IMR-90 (cell line): ENCODE data around the gene COX8A. TPM values are rescaled to one million over a fixed set of nuclear protein-coding genes. Genes with fewer than 3 reads are reported as not detected.

ENCODE experiments used
- ATAC-seq: fragments of 200-7000 bp; cut with Tn5 transposase; 2 replicates; pipeline ENCODE4 v1.9.1; 2020; ENCODE audit warnings: low read depth, mild to moderate bottlenecking, moderate library complexity
- BruUV-seq: library from RNA; stranded (reverse); fragments of 400-500 nt; replicated peaks from 2 replicates; lab custom pipeline; 2021; lab: Mats Ljungman, UMichigan
- CTCF ChIA-PET: fragments of 300-600 bp; formaldehyde crosslinking; extraction: SDS; loops from one replicate; lab custom pipeline; 2021; ENCODE audit warnings: antibody characterized with exemption; lab: Yijun Ruan, JAX
- POLR2A ChIA-PET: fragments of 300-600 bp; sonication (Branson Sonifier 250); formaldehyde crosslinking; loops from one replicate; lab custom pipeline; 2022; ENCODE audit warnings: antibody characterized with exemption; ENCODE audit not compliant: unreplicated experiment; lab: Charles Lee
- DNase-seq: peaks from one replicate; pipeline ENCODE4 v3.0.0; 2013
- H2AFZ ChIP-seq: replicated peaks from 2 replicates; pipeline ENCODE3; 2013; ENCODE audit warnings: low read length, mild to moderate bottlenecking; ENCODE audit not compliant: poor library complexity
- H2AK5ac ChIP-seq: 2 replicates; pipeline ENCODE4 v1.6.1; 2013; ENCODE audit warnings: low read depth, low read length, inconsistent platforms
- H2AK9ac ChIP-seq: replicated peaks from 2 replicates; pipeline ENCODE3; 2013; ENCODE audit warnings: mild to moderate bottlenecking, low read depth, low read length, moderate library complexity; ENCODE audit not compliant: poor library complexity
- H2BK120ac ChIP-seq: 2 replicates; pipeline ENCODE4 v1.6.1; 2013; ENCODE audit warnings: low read depth, low read length, inconsistent platforms
- H2BK15ac ChIP-seq: 3 replicates; pipeline ENCODE4 v1.6.1; 2013; ENCODE audit warnings: low read depth, low read length, inconsistent platforms
- H2BK20ac ChIP-seq: 2 replicates; pipeline ENCODE4 v1.6.1; 2013; ENCODE audit warnings: low read depth, mild to moderate bottlenecking, inconsistent platforms, low read length, moderate library complexity
- H2BK5ac ChIP-seq: 2 replicates; pipeline ENCODE4 v1.6.1; 2013; ENCODE audit warnings: mild to moderate bottlenecking, low read depth, low read length, inconsistent platforms; ENCODE audit not compliant: poor library complexity, severe bottlenecking
- H3K14ac ChIP-seq: replicated peaks from 2 replicates; pipeline ENCODE4 v1.6.1; 2013; ENCODE audit warnings: low read depth, low read length, inconsistent platforms
- H3K18ac ChIP-seq: 2 replicates; pipeline ENCODE4 v1.6.1; 2013; ENCODE audit warnings: low read depth, low read length, control low read depth
- H3K23ac ChIP-seq: 2 replicates; pipeline ENCODE4 v1.6.1; 2013; ENCODE audit warnings: low read depth, low read length, inconsistent platforms
- H3K27ac ChIP-seq: 2 replicates; pipeline ENCODE4 v1.5.1; 2013; ENCODE audit warnings: mild to moderate bottlenecking, control low read depth, low read length; ENCODE audit not compliant: insufficient read depth
- H3K27me3 ChIP-seq: 2 replicates; pipeline ENCODE4 v1.6.1; 2013; ENCODE audit warnings: low read length; ENCODE audit not compliant: control insufficient read depth, insufficient read depth
- H3K36me3 ChIP-seq: 2 replicates; pipeline ENCODE4 v1.6.1; 2013; ENCODE audit warnings: low read length, mixed read lengths; ENCODE audit not compliant: control insufficient read depth, insufficient read depth
- H3K4ac ChIP-seq: 2 replicates; pipeline ENCODE4 v1.6.1; 2013; ENCODE audit warnings: low read depth, low read length, inconsistent platforms
- H3K4me1 ChIP-seq: 2 replicates; pipeline ENCODE4 v1.6.1; 2013; ENCODE audit warnings: low read length, mixed read lengths; ENCODE audit not compliant: control insufficient read depth, insufficient read depth
- H3K4me2 ChIP-seq: 2 replicates; pipeline ENCODE4 v1.6.1; 2013; ENCODE audit warnings: low read depth, mild to moderate bottlenecking, control low read depth, low read length, moderate library complexity
- H3K4me3 ChIP-seq: 2 replicates; pipeline ENCODE4 v1.5.1; 2013; ENCODE audit warnings: low read depth, mild to moderate bottlenecking, control low read depth, low read length, moderate library complexity; ENCODE audit not compliant: insufficient read depth
- H3K56ac ChIP-seq: 2 replicates; pipeline ENCODE4 v1.6.1; 2013; ENCODE audit warnings: low read length, inconsistent platforms; ENCODE audit not compliant: insufficient read depth; ENCODE audit errors: extremely low read depth
- H3K79me1 ChIP-seq, 2 experiments: 2 replicates each; pipeline ENCODE4 v1.6.1; 2013; ENCODE audit warnings: low read length in 2 of 2, inconsistent platforms in 1 of 2, low read depth in 1 of 2
- H3K9ac ChIP-seq: 2 replicates; pipeline ENCODE4 v1.6.1; 2013; ENCODE audit warnings: low read depth, low read length, control low read depth
- H3K9me1 ChIP-seq: 2 replicates; pipeline ENCODE4 v1.6.1; 2013; ENCODE audit warnings: low read length, inconsistent platforms; ENCODE audit not compliant: insufficient read depth
- H3K9me3 ChIP-seq: 2 replicates; pipeline ENCODE4 v1.6.1; 2013; ENCODE audit warnings: low read length; ENCODE audit not compliant: control insufficient read depth, insufficient read depth
- H4K20me1 ChIP-seq: 2 replicates; pipeline ENCODE4 v1.6.1; 2013; ENCODE audit warnings: low read length, inconsistent platforms; ENCODE audit not compliant: insufficient read depth
- H4K5ac ChIP-seq: 2 replicates; pipeline ENCODE4 v1.6.1; 2013; ENCODE audit warnings: mild to moderate bottlenecking, low read depth, low read length, control low read depth
- H4K8ac ChIP-seq, 2 experiments: 2 replicates each; pipeline ENCODE4 v1.6.1; 2013; ENCODE audit warnings: low read depth in 2 of 2, low read length in 2 of 2, control low read depth in 1 of 2, inconsistent platforms in 1 of 2
- H4K91ac ChIP-seq: 2 replicates; pipeline ENCODE4 v1.6.1; 2013; ENCODE audit warnings: low read depth, low read length, inconsistent platforms; ENCODE audit not compliant: insufficient read depth
- BHLHE40 ChIP-seq: fragments of 150-350 bp; IDR thresholded peaks from 2 replicates; pipeline ENCODE4 v1.6.1; 2016; ENCODE audit warnings: mild to moderate bottlenecking, low read depth, low read length
- CEBPB ChIP-seq: IDR thresholded peaks from 2 replicates; pipeline ENCODE4 v1.6.1; 2012; ENCODE audit warnings: low read depth, low read length, improper control_type of control experiment
- CHD1 ChIP-seq: IDR thresholded peaks from 2 replicates; pipeline ENCODE4 v1.6.1; 2012; ENCODE audit warnings: low read depth, low read length, improper control_type of control experiment
- FOS ChIP-seq: fragments of 150-350 bp; IDR thresholded peaks from 2 replicates; pipeline ENCODE4 v1.6.1; 2016; ENCODE audit warnings: low read depth, low read length
- MAFK ChIP-seq: IDR thresholded peaks from 2 replicates; pipeline ENCODE4 v1.6.1; 2012; ENCODE audit warnings: low read depth, low read length, improper control_type of control experiment
- MXI1 ChIP-seq: IDR thresholded peaks from 2 replicates; pipeline ENCODE4 v1.6.1; 2012; ENCODE audit warnings: low read depth, mild to moderate bottlenecking, low read length, moderate library complexity, borderline replicate concordance
- NFE2L2 ChIP-seq: fragments of 150-350 bp; IDR thresholded peaks from 2 replicates; pipeline ENCODE4 v1.6.1; 2016; ENCODE audit warnings: low read depth, mild to moderate bottlenecking, low read length
- POLR2A ChIP-seq: IDR thresholded peaks from 2 replicates; pipeline ENCODE4 v1.6.1; 2012; ENCODE audit warnings: mild to moderate bottlenecking, low read depth, low read length
- RCOR1 ChIP-seq: IDR thresholded peaks from 2 replicates; pipeline ENCODE4 v1.6.1; 2012; ENCODE audit warnings: mild to moderate bottlenecking, low read length, improper control_type of control experiment; ENCODE audit not compliant: insufficient replicate concordance
- RFX5 ChIP-seq: IDR thresholded peaks from 2 replicates; pipeline ENCODE4 v1.8.0; 2012; ENCODE audit warnings: low read depth, mild to moderate bottlenecking, low read length, moderate library complexity
- SMC3 ChIP-seq: fragments of 150-350 bp; IDR thresholded peaks from 2 replicates; pipeline ENCODE4 v1.6.1; 2016; ENCODE audit warnings: low read depth, mild to moderate bottlenecking, antibody characterized with exemption, low read length, moderate library complexity
- WGBS, 2 experiments: methylation state at CpG; one replicate each; pipeline versions ENCODE4 v1.1.5 to v1.1.7; 2013; ENCODE audit warnings: missing lambda C conversion rate in 2 of 2; ENCODE audit not compliant: insufficient read length in 1 of 2; ENCODE audit errors: extremely low coverage in 2 of 2; 5-methylcytosine and 5-hydroxymethylcytosine counted together
- dilution Hi-C: fragments of 300-500 bp; cut with HindIII; formaldehyde crosslinking; loops from one replicate; pipeline ENCODE4 v1.14.3; 2018; ENCODE audit warnings: low sequenced_read_pairs; ENCODE audit not compliant: unreplicated experiment
- in situ Hi-C: fragments of 300-500 bp; cut with MboI; formaldehyde crosslinking; loops from 3 replicates; pipeline ENCODE4 v1.14.3; 2019; ENCODE audit warnings: low sequenced_read_pairs, inconsistent platforms, mixed read lengths
- intact Hi-C: fragments of 100-400 bp; cut with micrococcal nuclease; formaldehyde crosslinking; loops from 2 replicates; pipeline ENCODE4 v1.10.0; 2022
- polyA plus RNA-seq, 3 experiments: library from polyadenylated mRNA; depleted of rRNA; stranded (reverse); fragments of >200 nt; gene quantifications; 2 replicates each; pipeline ENCODE4 v1.2.3, GENCODE V29; 2012; ENCODE audit warnings: low replicate concordance in 1 of 3
- total RNA-seq: library from RNA; depleted of rRNA; stranded (reverse); fragments of >200 nt; gene quantifications from 2 replicates; pipeline ENCODE4 v1.2.3, GENCODE V29; 2012
- TF ChIP-seq, protein P1 (sequence below): conservative IDR thresholded peaks from 2 replicates; pipeline ENCODE4 v1.5.1; 2012; ENCODE audit warnings: mild to moderate bottlenecking, low read depth, low read length, improper control_type of control experiment
- TF ChIP-seq, protein P2 (sequence below): fragments of 150-350 bp; IDR thresholded peaks from 2 replicates; pipeline ENCODE4 v1.6.1; 2016; ENCODE audit warnings: low read depth, mild to moderate bottlenecking, low read length, moderate library complexity, borderline replicate concordance

The COX8A gene
- total and polyA plus RNA-seq, 2 of the 4 experiments (the other 2 are of a cell fraction): 250 to 598 TPM

DNA sequence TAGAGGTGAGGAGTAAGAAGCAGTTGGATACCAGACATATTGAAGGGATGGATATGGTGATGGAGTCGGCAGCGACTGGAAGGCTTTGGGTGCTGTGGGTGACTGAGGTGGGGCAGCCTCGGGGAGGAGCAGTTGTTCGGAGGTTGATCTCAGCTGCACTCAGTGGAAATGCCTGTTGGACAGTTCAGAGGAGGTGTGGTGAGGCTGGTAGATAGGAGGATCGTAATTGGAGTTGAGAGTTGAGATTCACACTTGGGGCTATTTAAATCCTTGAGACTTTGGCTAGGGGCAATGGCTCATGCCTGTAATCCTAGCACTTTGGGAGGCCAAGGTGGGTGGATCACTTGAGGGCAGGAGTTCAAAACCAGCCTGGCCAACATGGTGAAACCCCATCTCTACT, 18.7 kb downstream of the COX8A start:
- Histone ChIP-seq H4K91ac (no peak overlapping the region), H3K36me3 (peaks cover 61% of the 10 kb centered on the region), H3K4me2 (no peak overlapping the region), H2AK5ac (no peak overlapping the region), H3K9me3 (no peaks in the 10 kb centered on the region), H3K56ac (no peak overlapping the region), H3K14ac (no peak overlapping the region), H3K4ac (no peak overlapping the region), H2BK20ac (no peak overlapping the region), H2BK5ac (no peak overlapping the region), H4K20me1 (peaks cover 20% of the 10 kb centered on the region), H4K8ac (no peak overlapping the region), H3K27me3 (no peaks in the 10 kb centered on the region), H3K27ac (no peak overlapping the region), H3K23ac (no peak overlapping the region), H3K4me3 (no peak overlapping the region), H3K79me1 (peaks cover 23 to 51% of the 10 kb centered on the region in 2 experiments), H2AFZ (no peak overlapping the region), H3K9me1 (no peaks in the 10 kb centered on the region; the same call in 1 of the 2 replicates), H3K18ac (no peak overlapping the region), H2BK120ac (no peak overlapping the region), H2AK9ac (no peak overlapping the region), H2BK15ac (no peak overlapping the region), H3K4me1 (no peaks in the 10 kb centered on the region), H4K5ac (no peak overlapping the region), H3K9ac (no peak overlapping the region)
- ATAC-seq (no peak), DNase-seq (no peak)
- TF ChIP-seq, protein P1, sequence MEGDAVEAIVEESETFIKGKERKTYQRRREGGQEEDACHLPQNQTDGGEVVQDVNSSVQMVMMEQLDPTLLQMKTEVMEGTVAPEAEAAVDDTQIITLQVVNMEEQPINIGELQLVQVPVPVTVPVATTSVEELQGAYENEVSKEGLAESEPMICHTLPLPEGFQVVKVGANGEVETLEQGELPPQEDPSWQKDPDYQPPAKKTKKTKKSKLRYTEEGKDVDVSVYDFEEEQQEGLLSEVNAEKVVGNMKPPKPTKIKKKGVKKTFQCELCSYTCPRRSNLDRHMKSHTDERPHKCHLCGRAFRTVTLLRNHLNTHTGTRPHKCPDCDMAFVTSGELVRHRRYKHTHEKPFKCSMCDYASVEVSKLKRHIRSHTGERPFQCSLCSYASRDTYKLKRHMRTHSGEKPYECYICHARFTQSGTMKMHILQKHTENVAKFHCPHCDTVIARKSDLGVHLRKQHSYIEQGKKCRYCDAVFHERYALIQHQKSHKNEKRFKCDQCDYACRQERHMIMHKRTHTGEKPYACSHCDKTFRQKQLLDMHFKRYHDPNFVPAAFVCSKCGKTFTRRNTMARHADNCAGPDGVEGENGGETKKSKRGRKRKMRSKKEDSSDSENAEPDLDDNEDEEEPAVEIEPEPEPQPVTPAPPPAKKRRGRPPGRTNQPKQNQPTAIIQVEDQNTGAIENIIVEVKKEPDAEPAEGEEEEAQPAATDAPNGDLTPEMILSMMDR: no peak
- TF ChIP-seq, protein P2, sequence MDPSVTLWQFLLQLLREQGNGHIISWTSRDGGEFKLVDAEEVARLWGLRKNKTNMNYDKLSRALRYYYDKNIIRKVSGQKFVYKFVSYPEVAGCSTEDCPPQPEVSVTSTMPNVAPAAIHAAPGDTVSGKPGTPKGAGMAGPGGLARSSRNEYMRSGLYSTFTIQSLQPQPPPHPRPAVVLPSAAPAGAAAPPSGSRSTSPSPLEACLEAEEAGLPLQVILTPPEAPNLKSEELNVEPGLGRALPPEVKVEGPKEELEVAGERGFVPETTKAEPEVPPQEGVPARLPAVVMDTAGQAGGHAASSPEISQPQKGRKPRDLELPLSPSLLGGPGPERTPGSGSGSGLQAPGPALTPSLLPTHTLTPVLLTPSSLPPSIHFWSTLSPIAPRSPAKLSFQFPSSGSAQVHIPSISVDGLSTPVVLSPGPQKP: no peak
- TF ChIP-seq POLR2A: no peak
- no peak for TF ChIP-seq CHD1
- no peak for TF ChIP-seq MXI1
- no peak for TF ChIP-seq CEBPB
- no peak for TF ChIP-seq RFX5
- TF ChIP-seq SMC3: no peak
- TF ChIP-seq RCOR1: no peak
- no peak for TF ChIP-seq NFE2L2
- TF ChIP-seq BHLHE40: no peak
- no peak for TF ChIP-seq MAFK
- TF ChIP-seq FOS: no peak
- in situ Hi-C loops (loop anchor here (5.0 kb wide), 1 partner anchor 154 kb away; no protein-coding TSS in a partner anchor), intact Hi-C loops (no loop called here), dilution Hi-C loops (no loop called here)
- ChIA-PET POLR2A (no interaction called here), CTCF (no interaction called here)
- 82% methylated on average over 4 of the region's 5 CpGs; no CpG with 5 or more reads in 1 of the 2 experiments for WGBS, 2 experiments
- BruUV-seq: no TSS peak
